ENCODE results near the gene GLI2. TPM values are rescaled to one million over a fixed set of nuclear protein-coding genes. Genes with fewer than 3 reads are reported as not detected.

The GLI2 gene
- total RNA-seq, 1 experiment from 2014 or later: 6.2 TPM

- H3K27ac ChIP-seq (ENCODE audit: low read length): no peak overlapping the region
- in situ Hi-C loops (cut with HindIII; ENCODE audit: low pct_unique_long_range_greater_than_20kb, low sequenced_read_pairs) (no loop called here), intact Hi-C loops (cut with micrococcal nuclease; ENCODE audit: unreplicated experiment) (no loop called here)
- ChIA-PET CTCF (no interaction called here), POLR2A (no interaction called here)
- TF ChIP-seq POLR2AphosphoS5 (IDR thresholded peaks at IDR 0.05; ENCODE audit: low read depth, low read length) (no peak), REST (IDR thresholded peaks at IDR 0.05; ENCODE audit: insufficient read depth in 1 of 2, low read depth in 2 of 2, low read length in 1 of 2) (no peak), SIN3A (IDR thresholded peaks at IDR 0.05; ENCODE audit: borderline replicate concordance, insufficient read depth, low read depth, low read length) (no peak), CTCF (IDR thresholded peaks at IDR 0.05) (no peak), TCF7L2 (IDR thresholded peaks at IDR 0.05; ENCODE audit: low read depth, low read length) (no peak)
- BruUV-seq (replicated peaks): no TSS peak
- no peak for DNase-seq (ENCODE audit: low read depth, low spot score)
- H3K36me3 ChIP-seq (ENCODE audit: control insufficient read depth, insufficient read depth, low read length): no peaks in the 10 kb centered on the region
- no peaks in the 10 kb centered on the region for H3K27me3 ChIP-seq (ENCODE audit: control insufficient read depth, insufficient read depth, low read length)
- no peak for ATAC-seq
- no peak overlapping the region for H3K4me3 ChIP-seq (ENCODE audit: low read depth in 2 of 2, low read length in 2 of 2)
- peaks cover 8% of the 10 kb centered on the region for H3K4me1 ChIP-seq (ENCODE audit: control insufficient read depth, insufficient read depth, low read length)
- no peaks in the 10 kb centered on the region for H3K9me3 ChIP-seq (ENCODE audit: control insufficient read depth, insufficient read depth, low read depth, low read length)
Measured at GRCh38 chr2:120702061-120702460, 33.6 kb upstream of the GLI2 start.

- in situ Hi-C loops (cut with HindIII; ENCODE audit: low pct_unique_long_range_greater_than_20kb, low sequenced_read_pairs) (no loop called here), intact Hi-C loops (cut with micrococcal nuclease; ENCODE audit: unreplicated experiment) (no loop called here)
- Histone ChIP-seq H3K36me3 (ENCODE audit: control insufficient read depth, insufficient read depth, low read length) (no peaks in the 10 kb centered on the region), H3K27me3 (ENCODE audit: control insufficient read depth, insufficient read depth, low read length) (no peaks in the 10 kb centered on the region), H3K4me1 (ENCODE audit: control insufficient read depth, insufficient read depth, low read length) (peaks cover 8% of the 10 kb centered on the region), H3K4me3 (ENCODE audit: low read depth in 2 of 2, low read length in 2 of 2) (no peak overlapping the region), H3K27ac (ENCODE audit: low read length) (no peak overlapping the region), H3K9me3 (ENCODE audit: control insufficient read depth, insufficient read depth, low read depth, low read length) (no peaks in the 10 kb centered on the region)
- no peak for ATAC-seq
- DNase-seq (ENCODE audit: low read depth, low spot score): no peak
- BruUV-seq (replicated peaks): no TSS peak
- CTCF ChIA-PET: no interaction called here
- POLR2A ChIA-PET: no interaction called here
- TF ChIP-seq CTCF (IDR thresholded peaks at IDR 0.05): no peak
- TF ChIP-seq REST (IDR thresholded peaks at IDR 0.05; ENCODE audit: insufficient read depth in 1 of 2, low read depth in 2 of 2, low read length in 1 of 2): no peak
- no peak for TF ChIP-seq TCF7L2 (IDR thresholded peaks at IDR 0.05; ENCODE audit: low read depth, low read length)
- TF ChIP-seq SIN3A (IDR thresholded peaks at IDR 0.05; ENCODE audit: borderline replicate concordance, insufficient read depth, low read depth, low read length): no peak
- TF ChIP-seq POLR2AphosphoS5 (IDR thresholded peaks at IDR 0.05; ENCODE audit: low read depth, low read length): no peak
Measured at GRCh38 chr2:120702801-120703200, 32.9 kb upstream of the GLI2 start.
